HepG2 (cell line): ENCODE results near the gene PIP5K1C. TPM values are rescaled to one million over a fixed set of nuclear protein-coding genes. Genes with fewer than 3 reads are reported as not detected.

ENCODE experiments used
- ATAC-seq: fragments of 200-7000 bp; cut with Tn5 transposase; 3 replicates; pipeline ENCODE4 v1.9.1; 2020; ENCODE audit warnings: mild to moderate bottlenecking, moderate library complexity
- BruUV-seq: library from RNA; stranded (reverse); fragments of 400-500 nt; replicated peaks from 2 replicates; lab custom pipeline; 2021; lab: Mats Ljungman, UMichigan
- CTCF ChIA-PET: fragments of 300-600 bp; formaldehyde crosslinking; extraction: SDS; loops from one replicate; lab custom pipeline; 2021; ENCODE audit warnings: low total read pairs, inconsistent platforms, low intra/inter-chr PET ratio; lab: Yijun Ruan, JAX
- POLR2A ChIA-PET: fragments of 350-600 bp; sonication (Branson Sonifier 250); formaldehyde crosslinking; loops from one replicate; lab custom pipeline; 2020; ENCODE audit warnings: antibody characterized with exemption, inconsistent platforms; lab: Yijun Ruan, JAX
- DNase-seq: peaks from one replicate; pipeline ENCODE4 v3.0.0-alpha.2; 2015; ENCODE audit warnings: low spot score
- FAIRE-seq: peaks from 3 replicates; lab custom pipeline; 2011; peaks lifted over from hg19 to GRCh38; lab: Jason Lieb, UNC
- H2AFZ ChIP-seq: one replicate; pipeline ENCODE4 v1.6.1; 2011; ENCODE audit warnings: low read length, inconsistent platforms
- H3K27ac ChIP-seq: fragments of 300-600 bp; 3 replicates; pipeline ENCODE4 v1.8.0; 2011; ENCODE audit warnings: mixed run types, mild to moderate bottlenecking, mixed read lengths, low read length, inconsistent platforms; ENCODE audit not compliant: insufficient read depth; ENCODE audit errors: extremely low read length
- H3K27me3 ChIP-seq, 2 experiments: fragments of 200-600 bp in 1 of 2; 2 replicates in 1 of 2; 3 replicates in 1 of 2; pipeline versions ENCODE4 v1.6.0 to v1.8.0; 2011; ENCODE audit warnings: low read length in 2 of 2, mild to moderate bottlenecking in 2 of 2, moderate library complexity in 2 of 2, inconsistent platforms in 1 of 2; ENCODE audit not compliant: insufficient read depth in 2 of 2, control insufficient read depth in 1 of 2
- H3K36me3 ChIP-seq, 2 experiments: fragments of 200-600 bp in 1 of 2; replicated peaks in 1 of 2; 2 replicates in 1 of 2; 3 replicates in 1 of 2; pipeline versions ENCODE4 v1.5.1 to v1.8.0; 2011; ENCODE audit warnings: low read length in 2 of 2, inconsistent platforms in 1 of 2; ENCODE audit not compliant: insufficient read depth in 2 of 2, control insufficient read depth in 1 of 2
- H3K4me1 ChIP-seq: 2 replicates; pipeline ENCODE4 v1.5.1; 2012; ENCODE audit warnings: low read length, inconsistent platforms; ENCODE audit not compliant: insufficient read depth
- H3K4me2 ChIP-seq: 2 replicates; pipeline ENCODE4 v1.6.0; 2011; ENCODE audit warnings: low read depth, low read length, inconsistent platforms
- H3K4me3 ChIP-seq, 3 experiments: fragments of 200-600 bp in 1 of 3; sonication (generic), shearing (Covaris generic) in 1 of 3; replicated peaks in 1 of 3; 2 replicates each; pipeline ENCODE4 v1.5.1; 2011 to 2016; ENCODE audit warnings: low read length in 3 of 3, inconsistent platforms in 2 of 3, low read depth in 2 of 3, mild to moderate bottlenecking in 2 of 3, control low read depth in 1 of 3, mixed read lengths in 1 of 3; ENCODE audit not compliant: insufficient read depth in 1 of 3
- H3K79me2 ChIP-seq: one replicate; pipeline ENCODE4 v1.6.1; 2011; ENCODE audit warnings: low read length, inconsistent platforms; ENCODE audit not compliant: insufficient read depth
- H3K9ac ChIP-seq: 2 replicates; pipeline ENCODE4 v1.6.0; 2011; ENCODE audit warnings: mild to moderate bottlenecking, low read depth, low read length, inconsistent platforms; ENCODE audit not compliant: insufficient read depth
- H3K9me3 ChIP-seq: 2 replicates; pipeline ENCODE4 v1.5.1; 2012; ENCODE audit warnings: mild to moderate bottlenecking, low read length
- H4K20me1 ChIP-seq: 2 replicates; pipeline ENCODE4 v1.6.0; 2011; ENCODE audit warnings: inconsistent platforms, mild to moderate bottlenecking, low read length, moderate library complexity; ENCODE audit not compliant: insufficient read depth
- RNF2 ChIP-seq: fragments of 450-650 bp; conservative IDR thresholded peaks from 2 replicates; pipeline ENCODE4 v1.6.1; 2016; ENCODE audit warnings: low read depth
- ZFP36 ChIP-seq: fragments of 150-350 bp; IDR thresholded peaks from 2 replicates; pipeline ENCODE4 v1.6.1; 2018; ENCODE audit warnings: borderline replicate concordance, low read length, low read depth; ENCODE audit not compliant: partially characterized antibody
- ZMYM3 ChIP-seq: sonication (generic); formaldehyde crosslinking; IDR thresholded peaks from 2 replicates; pipeline ENCODE4 v1.5.1; 2020; ENCODE audit warnings: mild to moderate bottlenecking, missing genetic modification reagents
- ZNF350 ChIP-seq: sonication (generic); formaldehyde crosslinking; IDR thresholded peaks from 2 replicates; pipeline ENCODE4 v1.4.0; 2020; ENCODE audit warnings: mild to moderate bottlenecking, low read depth, missing genetic modification reagents, borderline replicate concordance
- ZNF430 ChIP-seq: sonication (generic); formaldehyde crosslinking; IDR thresholded peaks from 2 replicates; pipeline ENCODE4 v1.9.0; 2021; ENCODE audit warnings: mild to moderate bottlenecking, missing genetic modification reagents
- ZNF629 ChIP-seq: sonication (generic); formaldehyde crosslinking; conservative IDR thresholded peaks from 2 replicates; pipeline ENCODE4 v1.5.0; 2020; ENCODE audit warnings: missing genetic modification reagents
- ZNF768 ChIP-seq: sonication (generic); formaldehyde crosslinking; IDR thresholded peaks from 2 replicates; pipeline ENCODE4 v1.4.0; 2020; ENCODE audit warnings: missing genetic modification reagents
- WGBS: methylation state at CpG from one replicate; pipeline ENCODE4 v1.1.6; 2017; ENCODE audit warnings: low lambda C conversion rate; 5-methylcytosine and 5-hydroxymethylcytosine counted together
- in situ Hi-C: cut with HindIII; loops from 2 replicates; pipeline ENCODE4 v1.10.0; 2017; ENCODE audit warnings: low pct_unique_long_range_greater_than_20kb; ENCODE audit not compliant: extremely low pct_ligation_motif_present
- intact Hi-C: fragments of 100-400 bp; cut with micrococcal nuclease; formaldehyde crosslinking; loops from one replicate; pipeline ENCODE4 v1.10.0; 2022; ENCODE audit not compliant: unreplicated experiment
- polyA plus RNA-seq, 8 experiments: library from polyadenylated mRNA; depleted of rRNA in 3 of 8; stranded (reverse) in 7 of 8; unstranded in 1 of 8; fragments of >200 nt; fragmentation: Illumina TruSeq in 4 of 8; extraction: Trizol in 4 of 8; gene quantifications; 2 replicates each; pipeline versions ENCODE4 v1.2.1 to v1.2.3, GENCODE V29; 2011 to 2016; ENCODE audit warnings: low read depth in 4 of 8, missing spikeins in 1 of 8, mixed read lengths in 1 of 8; ENCODE audit not compliant: insufficient read depth in 1 of 8
- total RNA-seq, 5 experiments: library from RNA; depleted of rRNA; stranded (reverse); fragments of >200 nt; fragmentation: Illumina TruSeq; extraction: Trizol; gene quantifications; 2 replicates each; pipeline ENCODE4 v1.2.3, GENCODE V29; 2016; ENCODE audit warnings: low read depth in 1 of 5
- TF ChIP-seq, protein P1 (sequence below): IDR thresholded peaks from 2 replicates; pipeline ENCODE4 v1.6.1; 2012; ENCODE audit warnings: low read depth, low read length, improper control_type of control experiment

The PIP5K1C gene
- total and polyA plus RNA-seq, 2 of the 13 experiments (the other 11 are each of a cell fraction or from before 2014, with no cell fraction given): 3.6 to 4.3 TPM

DNA sequence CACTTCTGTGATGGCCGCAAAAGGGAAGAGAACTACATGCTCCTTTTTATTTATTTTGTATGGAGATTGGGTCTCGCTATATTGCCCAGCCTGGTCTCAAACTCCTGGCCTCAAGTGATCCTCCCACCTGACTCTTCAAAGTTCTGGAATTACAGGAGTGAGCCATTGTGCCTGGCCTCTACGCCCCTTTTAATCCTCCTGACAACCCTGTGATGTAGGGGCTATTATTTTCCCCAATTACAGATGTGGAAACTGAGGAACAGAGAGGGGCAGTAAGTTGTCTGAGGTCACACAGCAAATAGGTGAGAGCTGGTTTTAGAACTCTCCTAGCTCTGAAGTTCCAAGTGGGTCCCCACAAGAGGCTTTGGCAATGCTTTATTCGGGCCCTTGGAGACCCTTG, 19.6 kb upstream of the PIP5K1C start:
- ChIA-PET CTCF (no interaction called here), POLR2A (interaction anchor here (1.4 kb wide), 1 partner anchor 11 kb away, joined by 4 read pairs; no protein-coding TSS in a partner anchor)
- no peaks in the 10 kb centered on the region for H3K79me2 ChIP-seq
- H3K36me3 ChIP-seq: no peaks in the 10 kb centered on the region
- H3K4me3 ChIP-seq: no peak overlapping the region
- TF ChIP-seq ZFP36 (no peak), ZNF430 (CRISPR knock-in tag) (no peak), ZMYM3 (CRISPR knock-in tag) (peak; percentile 84), ZNF629 (CRISPR knock-in tag) (0 out of 2 replicates have a peak, but pooled peaks have one; percentile 11), ZNF768 (peak; percentile 92; the same call in 1 of the 2 replicates)
- TF ChIP-seq, protein P1, sequence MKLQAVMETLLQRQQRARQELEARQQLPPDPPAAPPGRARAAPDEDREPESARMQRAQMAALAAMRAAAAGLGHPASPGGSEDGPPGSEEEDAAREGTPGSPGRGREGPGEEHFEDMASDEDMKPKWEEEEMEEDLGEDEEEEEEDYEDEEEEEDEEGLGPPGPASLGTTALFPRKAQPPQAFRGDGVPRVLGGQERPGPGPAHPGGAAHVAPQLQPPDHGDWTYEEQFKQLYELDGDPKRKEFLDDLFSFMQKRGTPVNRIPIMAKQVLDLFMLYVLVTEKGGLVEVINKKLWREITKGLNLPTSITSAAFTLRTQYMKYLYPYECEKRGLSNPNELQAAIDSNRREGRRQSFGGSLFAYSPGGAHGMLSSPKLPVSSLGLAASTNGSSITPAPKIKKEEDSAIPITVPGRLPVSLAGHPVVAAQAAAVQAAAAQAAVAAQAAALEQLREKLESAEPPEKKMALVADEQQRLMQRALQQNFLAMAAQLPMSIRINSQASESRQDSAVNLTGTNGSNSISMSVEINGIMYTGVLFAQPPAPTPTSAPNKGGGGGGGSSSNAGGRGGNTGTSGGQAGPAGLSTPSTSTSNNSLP: no peak
- H3K27me3 ChIP-seq: no peaks in the 10 kb centered on the region; a peak in 1 of 5 replicates
- no peak for DNase-seq
- no peak overlapping the region for H2AFZ ChIP-seq
- intact Hi-C loops: no loop called here
- H3K9ac ChIP-seq: no peak overlapping the region; the same call in 1 of the 2 replicates
- BruUV-seq: no TSS peak
- no peak for ATAC-seq
- FAIRE-seq: no peak
- peaks cover 23% of the 10 kb centered on the region for H3K4me1 ChIP-seq
- no peaks in the 10 kb centered on the region for H3K9me3 ChIP-seq
- WGBS: 97% methylated on average over 4 of the region's 4 CpGs
- in situ Hi-C loops: no loop called here
- no peaks in the 10 kb centered on the region for H4K20me1 ChIP-seq
- peak overlapping the region; percentile 7 for H3K27ac ChIP-seq
- peak overlapping the region; percentile 37; the same call in 1 of the 2 replicates for H3K4me2 ChIP-seq

GRCh38 chr19:3716147-3716668, 15.9 kb upstream of the PIP5K1C start:
- ChIA-PET POLR2A (no interaction called here), CTCF (no interaction called here)
- intact Hi-C loops: no loop called here

More at GRCh38 chr19:3716147-3716668, 15.9 kb upstream of the PIP5K1C start:
- no peak for ATAC-seq
- Histone ChIP-seq H3K4me2 (no peak overlapping the region), H3K27me3 (no peaks in the 10 kb centered on the region; a peak in 1 of 5 replicates), H3K4me3 (no peak overlapping the region), H2AFZ (no peak overlapping the region), H3K9ac (no peak overlapping the region), H3K4me1 (peaks cover 44% of the 10 kb centered on the region)
- BruUV-seq: no TSS peak
- in situ Hi-C loops: no loop called here
- TF ChIP-seq ZMYM3 (CRISPR knock-in tag) (peak; percentile 87), ZNF430 (CRISPR knock-in tag) (no peak), ZNF629 (CRISPR knock-in tag) (peak; percentile 95), RNF2 (no peak), ZNF350 (CRISPR knock-in tag) (no peak)
- TF ChIP-seq, all 625 proteins: peak for 2
- WGBS: 90% methylated on average over 2 of the region's 16 CpGs
- H4K20me1 ChIP-seq: no peaks in the 10 kb centered on the region
- H3K36me3 ChIP-seq: no peaks in the 10 kb centered on the region
- FAIRE-seq (no peak), DNase-seq (no peak)
- H3K79me2 ChIP-seq: no peaks in the 10 kb centered on the region
- H3K9me3 ChIP-seq: no peaks in the 10 kb centered on the region
- H3K27ac ChIP-seq: no peak overlapping the region
